AG09309 (cell line): ENCODE results near the gene PRSS50.

ENCODE experiments used
- DNase-seq: peaks from one replicate; pipeline ENCODE4 v3.0.0-alpha.2; 2010; ENCODE audit warnings: low read depth
- H3K4me3 ChIP-seq: 2 replicates; pipeline ENCODE4 v1.5.1; 2011; ENCODE audit warnings: mild to moderate bottlenecking, low read depth, low read length, moderate library complexity; ENCODE audit not compliant: control insufficient read depth
- TF ChIP-seq, protein P1 (sequence below): IDR thresholded peaks from 2 replicates; pipeline ENCODE4 v1.5.1; 2011; ENCODE audit warnings: mild to moderate bottlenecking, low read depth, low read length, inconsistent platforms; ENCODE audit not compliant: insufficient read depth, control insufficient read depth; ENCODE audit errors: missing control alignments

PRSS50 gene

DNA sequence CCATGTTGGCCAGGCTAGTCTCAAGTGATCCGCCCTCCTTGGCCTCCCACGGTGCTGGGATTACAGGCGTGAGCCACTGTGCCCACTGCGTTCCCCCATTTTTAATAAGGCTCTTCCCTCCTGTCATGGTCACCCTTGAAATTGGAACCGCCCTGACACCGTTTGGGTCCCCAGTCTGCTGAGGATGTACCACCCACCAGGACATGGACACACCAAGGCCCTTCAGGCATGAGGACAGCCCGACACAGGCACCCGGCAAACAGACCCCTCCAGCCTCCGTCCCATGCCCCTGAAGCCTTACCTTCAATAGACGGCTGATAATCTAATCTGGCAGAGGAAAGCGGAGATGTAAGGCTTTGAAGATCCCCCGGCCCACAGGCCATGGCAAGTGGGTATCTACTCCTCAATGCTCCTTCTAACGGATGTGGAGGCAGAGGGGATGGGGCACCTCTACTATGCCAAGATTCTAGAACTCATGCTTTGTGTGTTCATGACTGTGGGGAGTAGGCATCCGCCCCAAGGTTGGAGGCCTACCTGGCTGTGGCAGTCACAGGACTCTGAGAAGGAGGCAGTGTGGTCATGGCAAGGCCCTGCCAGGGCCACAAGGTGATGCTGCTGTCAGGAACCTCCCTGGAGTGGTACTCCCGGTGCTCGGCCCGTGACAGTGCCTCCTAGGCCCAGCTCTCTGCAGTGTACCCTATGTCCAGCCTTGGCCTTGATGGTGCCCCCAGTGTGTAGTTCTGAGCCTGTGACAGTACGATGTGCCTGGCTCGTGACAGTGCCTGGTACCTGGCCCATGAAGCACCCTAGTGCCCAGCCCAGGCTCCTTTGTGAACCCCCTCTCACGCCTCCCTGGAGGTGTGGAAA lies 18.6 kb upstream of the PRSS50 start:
- TF ChIP-seq, protein P1, sequence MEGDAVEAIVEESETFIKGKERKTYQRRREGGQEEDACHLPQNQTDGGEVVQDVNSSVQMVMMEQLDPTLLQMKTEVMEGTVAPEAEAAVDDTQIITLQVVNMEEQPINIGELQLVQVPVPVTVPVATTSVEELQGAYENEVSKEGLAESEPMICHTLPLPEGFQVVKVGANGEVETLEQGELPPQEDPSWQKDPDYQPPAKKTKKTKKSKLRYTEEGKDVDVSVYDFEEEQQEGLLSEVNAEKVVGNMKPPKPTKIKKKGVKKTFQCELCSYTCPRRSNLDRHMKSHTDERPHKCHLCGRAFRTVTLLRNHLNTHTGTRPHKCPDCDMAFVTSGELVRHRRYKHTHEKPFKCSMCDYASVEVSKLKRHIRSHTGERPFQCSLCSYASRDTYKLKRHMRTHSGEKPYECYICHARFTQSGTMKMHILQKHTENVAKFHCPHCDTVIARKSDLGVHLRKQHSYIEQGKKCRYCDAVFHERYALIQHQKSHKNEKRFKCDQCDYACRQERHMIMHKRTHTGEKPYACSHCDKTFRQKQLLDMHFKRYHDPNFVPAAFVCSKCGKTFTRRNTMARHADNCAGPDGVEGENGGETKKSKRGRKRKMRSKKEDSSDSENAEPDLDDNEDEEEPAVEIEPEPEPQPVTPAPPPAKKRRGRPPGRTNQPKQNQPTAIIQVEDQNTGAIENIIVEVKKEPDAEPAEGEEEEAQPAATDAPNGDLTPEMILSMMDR = no peak
- DNase-seq = no peak
- H3K4me3 ChIP-seq = no peak overlapping the region

GRCh38 chr3:46734773-46735172 lies 17.1 kb upstream of the PRSS50 start:
- TF ChIP-seq, protein P1 = no peak
- H3K4me3 ChIP-seq = no peak overlapping the region
- no peak for DNase-seq

- no peak for DNase-seq
- TF ChIP-seq, protein P1 = peak; percentile 40
- H3K4me3 ChIP-seq = no peak overlapping the region
These were observed 15.5 kb upstream of the PRSS50 start for GRCh38 chr3:46733026-46733800.

DNA sequence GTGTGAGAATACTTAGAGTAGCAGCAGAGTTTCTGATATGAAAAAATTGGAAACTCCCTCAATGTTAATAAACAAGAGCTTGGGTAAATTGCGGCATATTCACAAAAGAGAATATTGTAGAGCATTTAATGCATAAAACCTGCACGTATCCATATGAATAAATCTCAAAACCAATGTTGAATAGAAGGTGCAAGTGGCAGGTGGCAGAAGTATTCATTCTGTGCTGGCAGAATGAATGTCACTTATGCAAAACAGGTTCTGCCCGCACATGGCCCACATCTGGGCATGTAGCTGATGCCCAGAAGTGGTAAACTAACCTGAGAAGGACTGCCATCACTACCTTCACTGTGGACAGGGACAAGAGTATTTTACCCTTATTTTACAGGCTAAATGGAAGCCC lies 14.1 kb upstream of the PRSS50 start:
- H3K4me3 ChIP-seq = no peak overlapping the region
- TF ChIP-seq, protein P1 = no peak
- no peak for DNase-seq

DNA sequence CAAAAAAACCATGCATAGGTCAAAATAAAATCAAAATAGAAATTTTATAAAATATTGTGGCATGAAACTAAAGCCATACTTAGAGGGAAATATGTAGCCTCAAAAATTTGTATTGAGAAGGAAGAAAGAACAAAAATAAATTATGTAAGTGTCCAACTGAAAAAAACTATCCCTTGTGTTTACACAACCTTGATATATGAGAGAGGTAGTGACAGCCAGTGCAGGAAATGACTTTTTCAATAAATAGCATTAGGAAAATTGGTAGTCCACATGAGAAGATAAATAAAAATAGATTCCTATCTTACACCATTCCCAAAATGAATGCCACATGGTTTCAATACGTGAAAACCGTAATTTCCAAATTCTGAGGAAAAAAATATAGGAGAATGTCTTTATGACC lies 13.2 kb upstream of the PRSS50 start:
- H3K4me3 ChIP-seq = no peak overlapping the region
- TF ChIP-seq, protein P1 = no peak
- no peak for DNase-seq

DNA sequence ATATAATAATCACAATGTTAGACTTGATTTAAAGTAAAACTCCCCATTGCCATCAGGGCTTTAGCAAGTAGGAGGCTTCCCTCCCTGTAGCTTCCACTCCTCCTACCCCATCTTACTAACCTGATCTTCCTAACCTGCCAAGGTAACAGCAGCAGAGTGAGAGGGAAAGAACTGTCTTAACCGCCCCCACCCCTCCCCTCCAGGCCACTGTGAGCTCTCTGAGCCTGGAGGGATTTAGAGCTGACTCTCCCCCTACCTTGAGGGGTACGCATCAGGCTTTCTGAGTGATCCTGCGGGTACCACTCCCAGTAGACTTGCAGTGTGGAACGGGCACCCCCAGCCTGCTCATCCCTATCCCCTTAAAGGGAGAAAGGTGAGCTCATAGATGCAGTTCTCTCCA lies 11.4 kb upstream of the PRSS50 start:
- H3K4me3 ChIP-seq = no peak overlapping the region
- no peak for DNase-seq
- TF ChIP-seq, protein P1 = no peak
